ENCODE results near the gene OTUD1. TPM values are rescaled to one million over a fixed set of nuclear protein-coding genes. Genes with fewer than 3 reads are reported as not detected.
A peak's percentile ranks its signal among the peaks of the same experiment; 100 is the strongest.

Gene OTUD1
- total RNA-seq, 1 donor from 2014 or later = 5.2 TPM

- DNase-seq (ENCODE audit: low spot score) (no peak), ATAC-seq (no peak)
Measured at GRCh38 chr10:23459308-23459939, 20.5 kb downstream of the OTUD1 start.

DNA sequence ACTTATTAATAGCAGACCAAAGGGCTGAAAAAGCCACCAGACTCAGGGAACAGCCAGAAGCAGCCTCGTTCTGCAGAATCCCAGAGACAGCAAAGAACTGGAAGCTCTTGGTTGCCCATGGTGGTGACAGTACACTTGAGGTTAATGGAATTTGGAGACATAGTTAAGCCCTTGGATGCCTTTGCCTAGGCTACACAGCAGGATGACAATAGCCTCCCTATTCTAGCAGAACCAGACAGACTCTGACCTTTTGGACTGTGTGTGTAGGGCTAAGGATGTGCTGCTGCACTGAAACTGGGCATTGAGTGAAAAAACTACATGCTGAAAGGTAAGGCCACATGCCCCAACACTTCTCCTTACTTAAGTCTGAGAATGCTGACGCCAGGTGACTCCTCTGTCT is 22.7 kb downstream of the OTUD1 start:
- peak; percentile 12 for ATAC-seq

DNA sequence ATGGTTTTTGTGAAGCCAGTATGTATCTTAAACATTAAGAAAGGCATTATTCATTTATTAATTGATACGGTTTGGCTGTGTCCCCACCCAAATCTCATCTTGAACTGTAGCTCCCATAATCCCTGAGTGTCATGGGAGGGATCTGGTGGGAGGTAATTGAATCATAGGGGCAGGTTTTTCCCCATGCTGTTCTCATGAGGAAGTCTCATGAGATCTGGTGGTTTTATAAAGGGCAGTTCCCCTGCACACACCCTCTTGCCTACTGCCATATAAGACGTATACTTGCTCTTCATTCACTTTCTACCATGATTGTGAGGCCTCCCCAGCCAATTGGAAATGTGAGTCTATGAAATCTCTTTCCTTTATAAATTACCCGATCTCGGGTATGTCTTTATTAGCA is 28.1 kb downstream of the OTUD1 start:
- DNase-seq (ENCODE audit: low spot score) (no peak), ATAC-seq (no peak)

More for the DNA sequence above, 22.7 kb downstream of the OTUD1 start:
- DNase-seq (ENCODE audit: low spot score) = no peak

- ATAC-seq (no peak), DNase-seq (ENCODE audit: low spot score) (no peak)
Measured at GRCh38 chr10:23467548-23467947, 28.7 kb downstream of the OTUD1 start.

GRCh38 chr10:23469596-23470237 is 30.8 kb downstream of the OTUD1 start:
- ATAC-seq (peak; percentile 99), DNase-seq (ENCODE audit: low spot score) (peak; percentile 67)

DNA sequence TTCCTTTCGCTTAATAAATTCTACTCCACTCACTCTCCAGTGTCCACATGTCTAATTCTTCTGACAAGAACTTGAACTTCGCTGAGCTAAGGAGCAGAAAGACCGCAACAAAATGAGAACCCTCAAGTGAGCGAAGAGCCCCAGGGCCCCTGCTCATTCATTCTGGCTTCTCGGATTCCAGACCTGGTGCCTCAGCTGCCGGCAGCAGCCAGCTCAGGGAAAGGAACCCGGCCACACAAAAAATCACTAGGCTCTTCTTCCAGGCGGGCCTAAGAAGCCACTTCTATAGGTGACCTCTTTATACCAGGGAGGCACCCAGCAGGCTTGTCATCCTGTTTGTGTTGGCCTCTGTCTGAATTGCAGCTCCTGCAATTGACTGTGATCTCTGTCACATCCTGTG is 33.3 kb downstream of the OTUD1 start:
- DNase-seq (ENCODE audit: low spot score) = no peak
- ATAC-seq = no peak

GRCh38 chr10:23474081-23474480 is 35.2 kb downstream of the OTUD1 start:
- DNase-seq (ENCODE audit: low spot score) (no peak), ATAC-seq (no peak)

- no peak for ATAC-seq
- no peak for DNase-seq (ENCODE audit: low spot score)
Measured at GRCh38 chr10:23474626-23475025, 35.8 kb downstream of the OTUD1 start.

DNA sequence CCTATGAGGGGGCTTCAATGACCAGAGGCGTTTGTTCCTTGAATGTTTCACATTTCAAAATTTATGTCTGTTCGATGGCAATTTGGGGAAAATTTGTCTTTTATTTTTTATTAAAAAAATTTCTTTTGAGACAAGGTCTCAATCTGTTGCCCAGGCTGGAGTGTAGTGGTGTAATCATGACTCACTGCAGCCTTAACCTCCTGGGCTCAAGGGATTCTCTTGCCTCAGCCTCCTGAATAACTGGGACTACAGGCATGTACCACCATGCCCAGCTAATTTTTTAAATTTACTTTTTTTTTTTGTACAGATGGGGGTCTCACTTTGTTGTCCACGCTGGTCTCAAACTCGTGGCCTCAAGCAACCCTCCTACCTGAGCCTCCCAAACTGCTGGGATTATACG is 39.7 kb downstream of the OTUD1 start:
- DNase-seq (ENCODE audit: low spot score) = no peak
- no peak for ATAC-seq

GRCh38 chr10:23479798-23480473 is 41.1 kb downstream of the OTUD1 start:
- ATAC-seq (peak; percentile 86), DNase-seq (ENCODE audit: low spot score) (no peak)

- peak; percentile 85 for ATAC-seq
- no peak for DNase-seq (ENCODE audit: low spot score)
Measured at GRCh38 chr10:23481363-23481961, 42.6 kb downstream of the OTUD1 start.

DNA sequence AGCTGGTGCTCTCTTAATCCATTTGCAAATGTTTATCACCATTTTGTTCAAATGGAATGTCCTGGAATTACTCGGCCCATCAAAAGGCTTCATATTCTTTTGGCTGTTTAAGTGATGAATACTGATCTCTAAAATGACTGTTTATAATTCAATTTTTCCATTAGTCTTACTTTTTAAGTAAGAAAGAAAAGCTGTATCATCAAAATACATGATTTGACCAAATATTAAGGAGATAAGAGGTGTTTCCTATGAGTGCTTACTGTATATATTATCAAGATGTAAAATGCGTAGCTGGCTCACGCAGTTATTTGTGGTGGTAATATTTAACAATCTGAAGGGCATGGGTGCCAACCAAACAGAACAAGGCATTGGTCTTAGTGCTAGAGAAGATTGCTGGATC is 51.2 kb downstream of the OTUD1 start:
- ATAC-seq (no peak), DNase-seq (ENCODE audit: low spot score) (no peak)

Other genes with a start within 250 kb of the OTUD1 start
- not detected for gene PTF1A, start 246.8 kb upstream of the OTUD1 start, total RNA-seq
- not detected for gene C10orf67, start 94.3 kb upstream of the OTUD1 start, total RNA-seq

All from left lobe of liver (tissue), 2 donors.